NCI-H345 treated with DMSO at 0.1 percent for 48 hours (cell line): Measurements from ENCODE around the gene IGF2R.
"Not testable (repeated sequence)": the region's sequence is repeated elsewhere in the genome, so short reads cannot be mapped to it uniquely, and the experiment has no call there.

ENCODE experiments used
- DNase-seq: peaks from one replicate; lab custom pipeline; 2025; ENCODE audit not compliant: unreplicated experiment; lab: John Stamatoyannopoulos, UW

Gene IGF2R

DNA sequence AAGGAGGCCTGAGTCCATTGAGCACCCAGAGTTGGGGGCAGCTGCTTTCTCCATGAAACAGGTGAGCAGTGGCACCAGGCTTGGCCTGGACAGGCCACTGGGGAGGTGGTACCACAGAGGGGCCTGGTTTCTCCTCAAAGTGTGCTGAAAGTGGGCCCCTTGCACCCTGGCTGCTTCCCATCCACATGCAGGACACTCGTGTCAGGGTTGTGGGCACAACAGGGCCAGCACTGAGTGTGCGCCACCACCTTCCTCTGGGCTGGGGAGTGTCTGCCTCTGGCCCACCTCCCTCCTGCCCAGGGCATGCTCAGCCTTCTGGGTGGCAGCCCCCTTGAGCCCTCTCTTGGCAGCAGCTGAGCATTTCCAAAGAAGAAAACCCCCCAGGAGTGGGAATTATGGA, 147.5 kb downstream of the IGF2R start:
- DNase-seq = no peak

DNA sequence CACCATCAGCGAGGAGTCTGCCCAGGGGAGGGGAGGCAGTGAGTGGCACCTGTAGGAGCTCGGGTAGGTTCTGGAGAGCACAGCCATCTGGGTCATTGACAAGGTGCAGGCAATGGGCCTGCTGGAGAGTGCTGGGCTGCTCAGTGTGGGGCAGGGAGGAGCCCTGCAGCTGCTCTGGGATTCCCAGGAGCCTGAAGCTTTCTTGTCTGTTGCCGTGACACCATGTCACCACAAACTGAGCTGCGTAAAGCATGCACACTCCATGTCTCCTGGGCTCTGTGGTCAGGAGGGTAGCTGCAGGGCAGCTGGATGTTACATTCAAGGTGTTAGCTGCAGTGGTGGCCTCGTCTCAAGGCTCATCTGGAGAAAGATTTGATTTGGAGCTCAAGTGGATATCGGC, 148.3 kb downstream of the IGF2R start:
- no peak for DNase-seq

DNA sequence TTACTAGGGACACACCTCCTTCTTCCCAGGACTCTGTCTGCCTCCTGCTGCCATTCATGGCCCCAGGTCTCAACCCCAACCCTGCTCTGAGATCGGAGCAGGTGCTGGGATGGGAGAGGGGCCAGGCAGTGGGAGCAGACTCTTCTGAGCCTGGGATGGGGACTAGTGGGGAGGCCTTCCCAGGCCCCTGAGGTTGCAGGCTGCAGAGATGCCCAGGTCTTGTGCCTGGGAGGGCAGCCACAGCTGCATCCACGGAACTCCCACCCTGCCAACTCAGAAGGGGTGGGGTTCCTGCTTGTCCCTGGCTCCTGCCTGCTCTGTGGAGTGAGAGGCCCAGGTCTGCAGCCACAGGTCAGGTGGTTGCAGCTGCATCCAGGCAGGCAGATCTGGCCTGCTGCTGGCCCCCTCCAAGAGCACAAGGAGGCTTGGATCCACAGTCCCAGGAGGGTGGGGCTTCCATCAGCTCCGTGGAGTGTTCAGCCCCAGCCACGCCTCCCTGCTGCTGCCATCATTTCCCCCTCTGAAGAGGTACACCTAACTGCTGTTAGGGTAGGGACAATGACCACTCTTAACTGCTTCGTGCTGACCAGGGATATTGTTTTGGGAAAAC, 149.8 kb downstream of the IGF2R start:
- no peak for DNase-seq

DNA sequence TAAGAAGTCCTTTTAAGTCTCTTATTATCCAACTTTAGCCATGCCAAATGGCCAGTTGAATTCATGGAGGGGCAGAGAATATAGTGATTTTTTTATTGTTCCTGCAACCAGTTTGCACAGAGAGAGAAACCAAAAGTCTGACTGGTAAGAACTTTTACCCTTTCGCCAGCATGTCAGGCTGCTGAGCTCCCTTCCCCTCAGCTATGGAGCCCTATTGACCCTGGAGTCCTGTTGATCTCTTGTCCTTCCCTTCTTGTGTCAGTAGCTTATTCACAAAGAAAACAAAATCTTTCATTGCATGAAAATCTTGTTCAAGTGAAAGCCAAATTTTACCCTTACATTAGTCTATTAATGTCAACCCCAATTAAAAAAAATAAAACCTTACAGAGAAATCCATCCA, 151.2 kb downstream of the IGF2R start:
- no peak for DNase-seq

DNA sequence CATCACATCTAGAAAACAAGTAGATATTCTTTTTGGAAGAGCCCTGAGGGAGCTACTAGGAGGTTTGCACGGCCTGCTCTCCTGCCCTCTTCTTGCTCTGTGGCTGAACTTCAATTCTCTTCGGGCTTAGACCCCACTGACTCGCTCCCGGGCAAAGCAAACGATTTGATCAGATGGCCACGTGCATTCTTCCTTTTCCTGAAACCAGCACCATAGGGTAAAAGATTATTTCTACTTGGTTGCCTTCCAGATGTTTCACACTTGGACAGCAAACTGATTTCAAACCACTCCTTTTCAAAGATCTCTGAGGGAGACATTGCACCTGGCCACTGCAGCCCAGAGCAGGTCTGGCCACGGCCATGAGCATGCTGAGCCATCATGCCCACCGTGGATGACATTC, 152.7 kb downstream of the IGF2R start, which contains the start of gene SLC22A1:
TSS of gene SLC22A1 (plus strand) at position 258 of the 400 bp plus-strand sequence. CDS start at position 379, 121 bp downstream.
- no peak for DNase-seq

DNA sequence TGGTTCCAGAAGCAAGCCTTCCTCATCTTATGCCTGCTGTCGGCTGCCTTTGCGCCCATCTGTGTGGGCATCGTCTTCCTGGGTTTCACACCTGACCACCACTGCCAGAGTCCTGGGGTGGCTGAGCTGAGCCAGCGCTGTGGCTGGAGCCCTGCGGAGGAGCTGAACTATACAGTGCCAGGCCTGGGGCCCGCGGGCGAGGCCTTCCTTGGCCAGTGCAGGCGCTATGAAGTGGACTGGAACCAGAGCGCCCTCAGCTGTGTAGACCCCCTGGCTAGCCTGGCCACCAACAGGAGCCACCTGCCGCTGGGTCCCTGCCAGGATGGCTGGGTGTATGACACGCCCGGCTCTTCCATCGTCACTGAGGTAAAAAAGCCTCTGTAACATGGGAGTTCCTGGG, 153.1 kb downstream of the IGF2R start:
- no peak for DNase-seq

DNA sequence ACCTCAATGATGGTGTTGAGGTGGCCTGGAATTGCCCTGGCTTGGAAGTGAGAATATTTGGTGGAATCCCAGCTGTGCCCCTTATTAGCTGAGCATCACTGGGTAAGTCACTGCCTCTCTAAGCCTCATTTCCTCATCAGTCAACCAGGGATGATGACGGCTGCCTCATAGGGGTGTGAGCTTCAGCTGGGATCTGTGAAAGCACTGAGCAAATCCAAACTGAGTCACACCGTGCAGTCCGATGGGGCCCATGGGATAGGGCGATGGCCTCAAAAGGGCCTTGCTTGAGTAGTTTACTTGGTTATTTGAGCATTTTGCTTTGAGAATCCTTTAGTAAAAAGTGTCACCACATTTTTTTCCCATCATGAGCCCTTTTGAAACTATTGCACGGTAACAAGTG, 153.9 kb downstream of the IGF2R start:
- DNase-seq = no peak

DNA sequence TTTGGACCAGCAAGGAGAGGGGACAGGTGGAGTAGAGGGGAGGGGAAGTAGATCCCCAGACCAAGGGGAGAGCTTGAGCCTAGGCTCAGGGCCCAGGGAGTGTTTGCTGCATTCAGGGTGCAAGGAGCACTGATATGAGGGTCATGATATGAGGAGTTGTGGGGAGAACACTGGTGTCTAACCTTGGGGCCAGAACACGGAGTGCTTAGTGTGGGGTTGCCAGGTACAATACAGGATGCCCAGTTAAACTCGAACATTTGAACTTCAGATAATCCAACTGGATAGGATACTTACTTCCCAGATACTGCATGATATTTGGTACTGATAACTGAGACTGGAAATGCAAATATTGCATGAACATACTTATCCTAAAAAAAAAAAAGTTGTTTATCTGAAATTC, 155.1 kb downstream of the IGF2R start:
- DNase-seq = no peak

DNA sequence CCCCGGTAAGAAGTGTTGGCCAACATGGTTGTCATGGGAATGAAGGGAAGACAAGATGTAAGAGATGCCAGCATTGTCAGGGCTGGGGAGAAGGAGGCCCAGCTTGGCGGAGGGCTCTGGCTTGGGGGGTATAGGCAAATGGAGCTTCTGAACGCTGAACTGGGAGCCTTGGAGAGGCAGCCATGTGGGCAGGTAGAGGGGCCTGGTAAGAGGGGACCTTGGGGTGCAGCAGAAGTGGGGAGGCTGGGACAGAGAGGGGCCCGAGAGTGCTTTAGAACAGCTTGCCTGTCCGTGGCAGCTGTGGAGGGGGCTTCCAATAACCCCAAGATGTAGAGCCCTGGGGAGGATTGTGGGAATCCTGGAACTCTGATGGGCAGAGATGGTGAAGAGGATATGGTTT, 155.7 kb downstream of the IGF2R start:
- no peak for DNase-seq

DNA sequence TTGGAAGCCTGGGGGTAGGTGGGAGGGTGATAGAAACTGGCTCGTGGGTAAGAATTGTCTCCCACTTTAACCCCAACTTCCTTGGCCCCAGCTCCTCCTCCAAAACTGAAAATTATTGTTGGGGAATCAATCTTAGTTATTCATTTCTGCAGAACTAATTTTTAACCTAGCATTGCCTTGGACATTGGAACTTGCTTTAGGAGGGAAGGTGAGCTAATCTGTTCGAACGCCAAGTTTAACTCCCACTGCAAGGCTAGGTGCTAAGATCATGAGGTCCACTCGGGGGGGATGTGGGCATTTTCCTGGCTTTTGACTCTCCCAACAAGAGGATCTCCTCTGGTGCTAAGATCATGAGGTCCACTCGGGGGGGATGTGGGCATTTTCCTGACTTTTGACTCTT, 156.2 kb downstream of the IGF2R start:
- not testable (repeated sequence) for DNase-seq

DNA sequence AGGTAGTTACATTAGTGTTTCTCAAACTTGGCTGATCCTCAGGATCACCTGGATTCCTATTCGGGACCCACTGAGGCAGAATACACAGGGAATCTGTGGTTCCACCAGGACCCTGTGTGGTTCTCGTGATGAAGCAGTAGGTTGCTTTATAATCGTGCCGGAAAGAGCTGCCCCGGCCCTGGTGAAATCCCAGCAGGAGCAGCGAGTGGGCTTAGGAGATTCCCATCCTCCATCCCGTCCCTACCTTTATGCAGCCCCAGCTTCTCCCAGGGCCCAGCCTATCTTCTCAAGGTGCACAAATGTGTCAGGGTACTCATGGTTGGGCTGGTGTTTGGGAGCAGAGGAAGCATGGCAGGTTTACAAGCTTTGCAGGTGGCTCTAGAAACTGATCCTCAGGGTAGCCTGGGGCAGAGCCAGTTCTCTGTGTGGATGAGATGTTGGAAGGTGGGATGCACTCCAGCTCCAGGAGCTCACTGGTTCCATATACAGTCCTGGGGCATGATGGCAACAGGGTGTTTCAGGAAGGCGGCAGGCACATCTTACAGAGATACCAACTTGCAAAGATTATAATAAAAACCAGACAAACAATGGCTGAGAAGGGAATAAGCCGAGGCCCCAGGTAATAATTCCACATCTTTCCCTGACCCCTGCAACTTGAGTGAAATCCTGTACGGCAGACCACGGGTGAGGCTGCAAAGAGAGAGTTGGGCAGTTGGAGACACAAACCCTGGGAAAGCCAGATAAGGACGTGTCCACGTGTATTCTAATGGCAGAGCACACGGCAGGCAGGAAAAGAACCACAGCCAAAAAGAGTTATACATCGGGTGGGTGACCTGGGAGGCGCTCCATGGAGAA, 158.6 kb downstream of the IGF2R start:
- DNase-seq = no peak

DNA sequence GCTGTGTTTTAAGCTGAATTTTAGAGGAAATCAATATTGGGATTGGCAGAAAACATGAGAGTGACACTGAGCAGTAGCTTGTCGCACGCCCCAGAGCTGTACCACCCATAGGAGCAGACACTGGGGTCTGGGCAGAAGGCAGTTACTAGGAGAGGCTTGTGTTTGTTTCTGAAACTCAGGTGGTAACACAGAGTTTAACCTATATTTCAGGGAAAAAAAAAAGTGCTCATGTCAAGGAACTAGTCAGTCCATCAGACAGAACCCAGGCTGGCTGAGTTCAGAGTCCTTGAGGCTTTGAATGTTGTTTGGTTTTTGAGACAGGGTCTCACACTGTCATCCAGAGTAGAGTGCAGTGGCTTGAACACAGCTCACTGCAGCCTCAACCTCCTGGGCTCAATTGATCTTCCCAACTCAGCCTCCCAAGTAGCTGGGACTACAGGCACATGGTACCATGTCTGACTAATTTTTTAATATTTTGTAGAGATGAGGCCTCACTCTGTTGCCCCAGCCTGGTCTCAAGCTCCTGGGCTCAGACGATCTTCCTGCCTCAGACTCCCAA, 159.3 kb downstream of the IGF2R start:
- no peak for DNase-seq

DNA sequence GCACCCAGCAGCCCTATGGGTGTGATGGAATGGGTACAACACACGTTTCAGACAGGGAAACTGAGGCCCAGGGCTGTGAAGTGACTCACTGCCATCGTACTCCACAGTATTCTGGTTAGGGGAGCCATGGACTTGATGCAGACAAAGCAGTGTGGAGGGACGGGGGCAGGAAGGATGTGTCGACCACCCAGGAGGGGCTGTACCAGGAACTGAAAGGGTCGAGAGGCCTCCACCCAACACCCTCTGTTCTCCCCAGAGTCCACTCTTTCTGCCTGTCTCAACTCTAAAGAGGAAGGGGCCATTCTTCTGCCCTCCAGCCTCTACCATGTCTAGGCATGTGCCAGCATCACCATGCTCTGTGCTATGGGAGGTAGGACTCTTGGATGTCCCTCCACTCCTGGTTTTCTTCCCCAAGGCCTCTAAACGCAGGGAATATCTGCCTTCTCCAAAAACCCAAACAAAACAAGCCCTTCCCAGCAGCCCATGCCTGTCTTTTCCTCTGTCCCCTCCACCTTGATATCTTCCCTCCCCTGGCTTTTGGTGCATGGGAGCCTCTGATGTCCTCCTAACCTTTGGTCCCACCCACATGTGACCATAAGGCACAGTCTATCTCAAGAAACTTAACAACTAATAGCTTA, 160.1 kb downstream of the IGF2R start:
- no peak for DNase-seq

DNA sequence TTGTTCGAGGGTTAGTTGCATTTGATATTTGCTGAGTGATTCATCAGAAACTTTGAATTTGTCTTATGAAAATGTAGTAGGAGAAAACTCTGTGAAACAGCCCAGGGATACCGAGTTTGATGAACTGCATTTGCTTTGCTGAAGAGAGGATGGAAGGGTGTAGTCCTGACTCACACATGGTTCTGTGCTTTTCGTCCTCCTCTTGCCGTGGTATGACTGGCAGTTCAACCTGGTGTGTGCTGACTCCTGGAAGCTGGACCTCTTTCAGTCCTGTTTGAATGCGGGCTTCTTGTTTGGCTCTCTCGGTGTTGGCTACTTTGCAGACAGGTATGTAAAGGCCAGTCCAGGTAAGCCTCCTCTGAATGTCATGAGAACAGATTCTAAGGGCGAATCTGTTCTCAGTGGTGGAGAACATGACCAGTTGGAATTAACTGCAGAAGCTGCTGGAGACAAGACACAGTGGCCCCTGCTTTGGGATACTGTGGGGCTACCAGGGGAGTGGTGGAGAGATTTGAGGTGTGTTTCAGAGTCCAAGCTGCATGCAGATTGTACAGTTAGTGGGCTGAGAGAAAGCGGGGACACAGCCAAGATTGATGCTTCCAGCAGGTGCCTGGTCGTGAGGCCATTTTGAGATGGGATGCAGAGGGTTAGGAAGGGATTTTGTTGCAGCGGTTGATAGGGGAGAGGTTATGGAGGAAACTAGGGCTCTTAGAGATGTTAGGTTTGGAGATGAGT, 161.2 kb downstream of the IGF2R start:
- no peak for DNase-seq

DNA sequence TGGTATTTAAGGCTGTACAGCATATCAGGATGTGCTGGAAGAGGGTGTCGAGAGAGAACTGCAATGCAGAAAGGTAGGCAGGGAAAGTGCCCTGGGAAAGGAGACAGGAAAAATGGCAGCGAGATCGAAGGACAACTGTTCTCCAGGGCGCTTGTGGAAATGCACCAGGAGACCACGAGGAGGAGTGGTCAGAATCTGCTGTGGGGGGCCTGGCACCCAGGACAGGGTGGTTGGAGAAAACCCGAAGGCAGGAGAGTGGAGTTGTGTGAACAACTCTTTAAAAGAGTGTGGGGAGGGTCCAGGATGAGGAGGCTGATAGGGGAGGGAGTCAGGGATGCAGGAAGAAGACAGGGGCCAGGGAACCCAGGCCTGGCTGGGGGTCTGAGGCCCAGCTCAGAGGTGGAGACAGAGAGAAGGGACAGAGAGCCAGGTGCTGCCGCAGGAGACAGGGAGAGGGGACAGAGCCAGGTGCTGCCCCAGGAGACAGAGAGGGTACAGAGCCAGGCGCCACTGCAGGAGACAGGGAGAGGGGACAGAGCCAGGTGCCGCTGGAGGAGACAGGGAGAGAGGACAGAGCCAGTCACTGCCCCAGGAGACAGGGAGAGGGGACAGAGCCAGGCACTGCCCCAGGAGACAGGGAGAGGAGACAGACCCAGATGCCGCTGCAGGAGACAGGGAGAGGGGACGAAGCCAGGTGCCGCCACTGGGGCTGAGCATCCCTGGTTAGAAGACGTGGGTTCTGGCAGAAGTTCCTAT, 162.0 kb downstream of the IGF2R start:
- no peak for DNase-seq

DNA sequence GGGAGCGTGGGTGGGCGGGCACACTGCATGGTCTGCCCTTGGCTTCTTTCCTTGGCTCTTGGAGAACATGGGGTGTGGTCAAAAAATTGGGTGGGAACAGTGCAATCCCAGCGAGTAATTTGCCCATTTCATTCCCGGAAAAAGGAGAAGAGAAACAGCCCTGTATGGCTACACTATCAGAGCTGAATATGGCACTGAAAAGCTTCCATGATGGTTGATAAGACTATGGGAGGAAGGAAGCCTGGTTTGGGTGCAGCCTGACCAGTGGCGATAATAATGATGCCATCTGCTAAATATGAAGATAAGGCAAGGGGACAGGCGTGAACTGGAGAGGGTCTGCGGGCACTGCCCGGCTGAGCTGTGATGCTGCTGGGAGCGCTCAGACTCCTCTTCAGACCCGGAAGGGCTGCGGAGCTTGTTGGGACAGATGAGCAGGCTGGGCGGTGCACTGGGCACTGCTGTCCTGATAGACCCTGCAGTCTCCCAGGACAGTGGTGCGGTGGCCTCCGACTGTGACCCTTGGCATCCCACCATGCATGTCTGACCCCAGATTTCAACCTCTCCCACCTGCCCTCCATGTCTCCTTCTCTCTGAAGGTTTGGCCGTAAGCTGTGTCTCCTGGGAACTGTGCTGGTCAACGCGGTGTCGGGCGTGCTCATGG, 162.9 kb downstream of the IGF2R start:
- DNase-seq = no peak

DNA sequence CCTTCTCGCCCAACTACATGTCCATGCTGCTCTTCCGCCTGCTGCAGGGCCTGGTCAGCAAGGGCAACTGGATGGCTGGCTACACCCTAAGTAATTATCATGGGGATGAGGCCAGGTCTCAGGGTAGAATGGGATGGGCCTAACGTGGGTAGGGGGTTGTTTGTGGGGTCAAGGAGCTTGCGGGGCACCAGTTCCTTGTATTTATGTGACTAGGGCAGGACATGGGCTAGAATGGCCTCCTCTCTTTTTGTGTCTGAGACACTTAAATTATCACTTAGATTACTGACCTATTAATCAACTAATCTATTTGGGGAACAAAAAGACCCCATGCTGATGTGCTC, 163.4 kb downstream of the IGF2R start:
- no peak for DNase-seq

DNA sequence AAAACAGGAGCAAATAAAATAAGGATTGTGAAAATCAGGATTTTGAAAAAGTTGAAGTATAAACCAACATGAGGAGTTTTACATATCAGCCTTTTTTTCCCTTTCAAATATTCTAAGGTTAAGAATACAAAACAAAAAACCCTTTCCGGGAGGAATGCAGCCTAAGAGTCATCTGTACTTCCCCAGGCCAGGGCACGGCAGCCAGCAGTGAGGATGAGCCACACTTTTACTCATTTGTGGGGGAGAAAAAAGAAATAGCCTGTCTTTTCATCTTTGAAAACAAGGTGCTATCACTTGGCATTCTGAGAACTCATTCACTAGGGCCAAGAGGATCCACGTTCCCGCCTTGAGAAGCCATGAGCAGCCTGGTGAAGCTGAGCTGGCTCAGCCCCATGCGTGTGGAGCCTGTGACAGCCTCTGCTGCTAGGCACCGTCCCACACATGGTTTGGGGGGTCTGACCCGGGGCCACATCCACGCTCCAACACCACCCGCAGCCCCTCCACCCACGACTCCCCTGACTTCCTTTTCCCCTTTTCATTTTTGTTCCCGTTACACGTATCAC, 164.0 kb downstream of the IGF2R start:
- no peak for DNase-seq

DNA sequence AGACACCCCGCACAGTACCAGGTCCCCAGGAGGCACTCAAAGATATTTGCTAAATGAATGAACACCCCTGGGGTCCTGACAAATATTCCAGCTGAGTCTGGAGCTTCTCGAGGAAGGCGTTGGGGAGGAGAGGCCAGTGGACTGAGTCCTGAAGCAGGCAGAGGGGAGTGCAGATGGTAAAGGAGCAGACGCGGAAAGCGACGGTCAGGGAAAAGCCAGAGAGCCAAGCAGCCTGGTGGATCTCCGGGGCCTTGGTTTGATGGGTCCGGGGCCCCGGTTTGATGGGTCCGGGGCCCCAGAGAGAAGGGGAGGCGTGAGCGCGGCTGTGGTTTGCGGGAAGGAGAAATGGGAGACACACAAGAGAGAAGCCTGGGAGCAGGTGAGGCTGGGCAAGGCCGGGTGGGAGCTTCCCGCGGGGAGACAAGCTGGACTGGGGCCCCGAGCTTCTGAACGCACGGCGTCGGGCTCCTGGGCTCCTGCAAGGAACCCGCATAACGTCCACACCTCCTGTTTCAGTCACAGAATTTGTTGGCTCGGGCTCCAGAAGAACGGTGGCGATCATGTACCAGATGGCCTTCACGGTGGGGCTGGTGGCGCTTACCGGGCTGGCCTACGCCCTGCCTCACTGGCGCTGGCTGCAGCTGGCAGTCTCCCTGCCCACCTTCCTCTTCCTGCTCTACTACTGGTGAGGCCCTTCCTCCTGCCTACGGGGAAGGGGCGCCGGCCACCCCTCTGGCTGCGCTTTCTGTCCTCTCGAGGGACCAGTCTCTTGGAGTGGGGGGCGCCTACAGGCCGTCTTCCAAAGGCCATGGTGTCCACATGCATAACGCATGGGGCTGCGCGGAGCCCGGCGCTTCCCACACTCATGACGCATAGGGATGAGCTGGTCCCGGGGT, 164.8 kb downstream of the IGF2R start:
- DNase-seq = no peak
